Stimulated activated CD4-positive, alpha-beta T cell treated with anti-CD3 and anti-CD28 coated beads, Interleukin-4, amount 100 ng/mL, for 24 hours (primary cell): ENCODE results near the gene CACNA1C.

Experiments
- DNase-seq: peaks from one replicate; pipeline ENCODE4 v3.0.0-alpha.2; 2020

The CACNA1C gene

GRCh38 chr12:2435511-2435910, 382.7 kb downstream of the CACNA1C start:
- DNase-seq, result no peak

GRCh38 chr12:2439332-2440100, 386.7 kb downstream of the CACNA1C start:
- no peak for DNase-seq

- no peak for DNase-seq
Observed at GRCh38 chr12:2443776-2444175, 391.0 kb downstream of the CACNA1C start.

GRCh38 chr12:2445968-2446367, 393.2 kb downstream of the CACNA1C start:
- no peak for DNase-seq

- no peak for DNase-seq
Observed at GRCh38 chr12:2447861-2448260, 395.1 kb downstream of the CACNA1C start.

GRCh38 chr12:2449586-2449985, 396.8 kb downstream of the CACNA1C start:
- no peak for DNase-seq

GRCh38 chr12:2450553-2450952, 397.8 kb downstream of the CACNA1C start:
- no peak for DNase-seq

- DNase-seq, result no peak
Observed at GRCh38 chr12:2451025-2451424, 398.2 kb downstream of the CACNA1C start.

- DNase-seq, result no peak
Observed at GRCh38 chr12:2451497-2451896, 398.7 kb downstream of the CACNA1C start.

- DNase-seq, result no peak
Observed at GRCh38 chr12:2453076-2453760, 400.4 kb downstream of the CACNA1C start.

- no peak for DNase-seq
Observed at GRCh38 chr12:2453761-2454090, 400.9 kb downstream of the CACNA1C start.

- DNase-seq, result no peak
Observed at GRCh38 chr12:2454601-2455177, 401.9 kb downstream of the CACNA1C start.

- DNase-seq, result no peak
Observed at GRCh38 chr12:2455410-2455809, 402.6 kb downstream of the CACNA1C start.

- DNase-seq, result no peak
Observed at GRCh38 chr12:2456122-2456812, 403.5 kb downstream of the CACNA1C start.

GRCh38 chr12:2456813-2457186, 404.0 kb downstream of the CACNA1C start:
- no peak for DNase-seq

- no peak for DNase-seq
Observed at GRCh38 chr12:2457215-2457932, 404.6 kb downstream of the CACNA1C start.

- no peak for DNase-seq
Observed at GRCh38 chr12:2457933-2458414, 405.2 kb downstream of the CACNA1C start.

- no peak for DNase-seq
Observed at GRCh38 chr12:2460051-2460670, 407.4 kb downstream of the CACNA1C start.

- DNase-seq, result no peak
Observed at GRCh38 chr12:2461046-2461445, 408.3 kb downstream of the CACNA1C start.

GRCh38 chr12:2461645-2462044, 408.9 kb downstream of the CACNA1C start:
- DNase-seq, result no peak

- no peak for DNase-seq
Observed at GRCh38 chr12:2462087-2462486, 409.3 kb downstream of the CACNA1C start.

- DNase-seq, result no peak
Observed at GRCh38 chr12:2463719-2464118, 410.9 kb downstream of the CACNA1C start.
